Measurements from ENCODE around the gene SSTR3. TPM values are rescaled to one million over a fixed set of nuclear protein-coding genes. Genes with fewer than 3 reads are reported as not detected.

The SSTR3 gene
- total and polyA plus RNA-seq, 9 of the 15 experiments (the other 6 are each of a cell fraction or from before 2014, with no cell fraction given), result 0.03 TPM; not detected in 8

DNA sequence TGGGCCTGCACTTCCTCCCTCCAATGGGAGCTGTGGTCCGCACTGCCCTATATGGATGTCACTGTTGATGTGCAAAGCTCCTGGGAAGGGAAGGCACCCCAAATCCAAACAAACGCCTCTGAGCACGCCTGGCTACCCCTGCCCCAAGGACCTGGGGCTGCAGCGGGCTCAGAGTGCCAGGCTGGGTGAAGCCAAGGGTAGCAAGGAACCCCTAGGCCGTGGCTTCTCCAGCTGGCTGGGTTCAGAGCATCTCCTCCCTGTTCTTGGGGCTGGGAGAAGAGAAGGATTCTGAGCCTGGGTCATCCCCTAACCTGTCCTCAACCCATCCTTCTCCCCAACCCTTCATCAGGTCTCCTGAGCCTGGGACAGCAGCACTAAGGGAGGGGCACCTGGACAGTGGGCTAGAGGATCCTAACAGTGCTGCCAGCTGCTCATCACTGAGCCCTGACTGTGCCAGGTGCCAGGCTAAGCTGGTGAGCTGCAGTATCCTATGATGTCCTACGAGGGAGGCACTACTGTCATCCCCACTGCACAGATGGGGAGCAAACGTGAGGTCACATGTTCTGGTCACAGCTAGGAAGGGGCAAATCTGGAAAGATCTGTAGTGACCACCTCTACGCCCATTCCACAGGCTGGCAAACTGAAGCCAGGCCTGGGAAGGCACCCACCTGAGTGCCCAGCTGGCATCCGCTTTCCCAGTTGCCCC is 3.0 kb downstream of the SSTR3 start (continued):
- TF ChIP-seq, protein P1, sequence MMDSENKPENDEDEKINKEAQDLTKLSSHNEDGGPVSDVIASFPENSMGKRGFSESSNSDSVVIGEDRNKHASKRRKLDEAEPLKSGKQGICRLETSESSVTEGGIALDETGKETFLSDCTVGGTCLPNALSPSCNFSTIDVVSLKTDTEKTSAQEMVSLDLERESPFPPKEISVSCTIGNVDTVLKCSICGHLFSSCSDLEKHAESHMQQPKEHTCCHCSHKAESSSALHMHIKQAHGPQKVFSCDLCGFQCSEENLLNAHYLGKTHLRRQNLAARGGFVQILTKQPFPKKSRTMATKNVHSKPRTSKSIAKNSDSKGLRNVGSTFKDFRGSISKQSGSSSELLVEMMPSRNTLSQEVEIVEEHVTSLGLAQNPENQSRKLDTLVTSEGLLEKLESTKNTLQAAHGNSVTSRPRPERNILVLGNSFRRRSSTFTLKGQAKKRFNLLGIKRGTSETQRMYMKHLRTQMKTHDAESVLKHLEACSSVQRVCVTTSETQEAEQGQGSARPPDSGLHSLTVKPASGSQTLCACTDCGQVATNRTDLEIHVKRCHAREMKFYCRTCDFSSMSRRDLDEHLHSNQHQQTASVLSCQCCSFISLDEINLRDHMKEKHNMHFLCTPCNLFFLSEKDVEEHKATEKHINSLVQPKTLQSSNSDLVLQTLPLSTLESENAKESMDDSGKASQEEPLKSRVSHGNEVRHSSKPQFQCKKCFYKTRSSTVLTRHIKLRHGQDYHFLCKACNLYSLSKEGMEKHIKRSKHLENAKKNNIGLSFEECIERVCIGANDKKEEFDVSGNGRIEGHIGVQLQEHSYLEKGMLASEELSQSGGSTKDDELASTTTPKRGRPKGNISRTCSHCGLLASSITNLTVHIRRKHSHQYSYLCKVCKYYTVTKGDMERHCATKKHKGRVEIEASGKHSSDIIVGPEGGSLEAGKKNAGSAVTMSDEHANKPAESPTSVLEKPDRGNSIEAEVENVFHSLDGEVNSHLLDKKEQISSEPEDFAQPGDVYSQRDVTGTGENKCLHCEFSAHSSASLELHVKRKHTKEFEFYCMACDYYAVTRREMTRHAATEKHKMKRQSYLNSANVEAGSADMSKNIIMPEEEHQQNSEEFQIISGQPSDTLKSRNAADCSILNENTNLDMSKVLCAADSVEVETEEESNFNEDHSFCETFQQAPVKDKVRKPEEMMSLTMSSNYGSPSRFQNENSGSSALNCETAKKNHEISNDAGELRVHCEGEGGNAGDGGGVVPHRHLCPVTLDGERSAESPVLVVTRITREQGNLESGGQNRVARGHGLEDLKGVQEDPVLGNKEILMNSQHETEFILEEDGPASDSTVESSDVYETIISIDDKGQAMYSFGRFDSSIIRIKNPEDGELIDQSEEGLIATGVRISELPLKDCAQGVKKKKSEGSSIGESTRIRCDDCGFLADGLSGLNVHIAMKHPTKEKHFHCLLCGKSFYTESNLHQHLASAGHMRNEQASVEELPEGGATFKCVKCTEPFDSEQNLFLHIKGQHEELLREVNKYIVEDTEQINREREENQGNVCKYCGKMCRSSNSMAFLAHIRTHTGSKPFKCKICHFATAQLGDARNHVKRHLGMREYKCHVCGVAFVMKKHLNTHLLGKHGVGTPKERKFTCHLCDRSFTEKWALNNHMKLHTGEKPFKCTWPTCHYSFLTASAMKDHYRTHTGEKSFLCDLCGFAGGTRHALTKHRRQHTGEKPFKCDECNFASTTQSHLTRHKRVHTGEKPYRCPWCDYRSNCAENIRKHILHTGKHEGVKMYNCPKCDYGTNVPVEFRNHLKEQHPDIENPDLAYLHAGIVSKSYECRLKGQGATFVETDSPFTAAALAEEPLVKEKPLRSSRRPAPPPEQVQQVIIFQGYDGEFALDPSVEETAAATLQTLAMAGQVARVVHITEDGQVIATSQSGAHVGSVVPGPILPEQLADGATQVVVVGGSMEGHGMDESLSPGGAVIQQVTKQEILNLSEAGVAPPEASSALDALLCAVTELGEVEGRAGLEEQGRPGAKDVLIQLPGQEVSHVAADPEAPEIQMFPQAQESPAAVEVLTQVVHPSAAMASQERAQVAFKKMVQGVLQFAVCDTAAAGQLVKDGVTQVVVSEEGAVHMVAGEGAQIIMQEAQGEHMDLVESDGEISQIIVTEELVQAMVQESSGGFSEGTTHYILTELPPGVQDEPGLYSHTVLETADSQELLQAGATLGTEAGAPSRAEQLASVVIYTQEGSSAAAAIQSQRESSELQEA (IDR thresholded peaks at IDR 0.05; ENCODE audit: low read depth), result no peak

Measured in K562 (cell line).